ENCODE data around the gene ZNF575. TPM values are rescaled to one million over a fixed set of nuclear protein-coding genes. Genes with fewer than 3 reads are reported as not detected.

The ZNF575 gene
- total and polyA plus RNA-seq, 10 of the 15 experiments (the other 5 are each of a cell fraction or from before 2014, with no cell fraction given): 0.18 to 2.8 (median 0.75) TPM

GRCh38 chr19:43527860-43528622 lies 4.9 kb upstream of the ZNF575 start:
- SMC1A ChIA-PET (ENCODE audit: uncharacterized antibody, unreplicated experiment): interaction anchor here (0.6 to 1.6 kb wide), 6 partner anchors 9 to 81 kb away, joined by 3 to 9 read pairs (median 4); no protein-coding TSS in a partner anchor
- H3K9ac ChIP-seq (ENCODE audit: control insufficient read depth, insufficient read depth, low read length): no peak overlapping the region
- TF ChIP-seq CBX5 (IDR thresholded peaks at IDR 0.05; ENCODE audit: low read depth) (no peak), TCF12 (IDR thresholded peaks at IDR 0.05; ENCODE audit: low read depth, low read length) (no peak), CEBPZ (IDR thresholded peaks at IDR 0.05; ENCODE audit: low read depth, low read length) (no peak), MEF2B (IDR thresholded peaks at IDR 0.05; ENCODE audit: partially characterized antibody, poor library complexity, severe bottlenecking) (no peak)
- DNase-seq (ENCODE audit: low read depth, low spot score) (no peak), FAIRE-seq (no peak), ATAC-seq (no peak)
- no peak overlapping the region for H3K4me3 ChIP-seq
- in situ Hi-C loops (cut with MboI): no loop called here
- intact Hi-C loops (cut with micrococcal nuclease; ENCODE audit: unreplicated experiment): no loop called here
- no peaks in the 10 kb centered on the region for H4K20me1 ChIP-seq (ENCODE audit: control insufficient read depth, insufficient read depth)
- H3K36me3 ChIP-seq (ENCODE audit: control insufficient read depth in 2 of 2, insufficient read depth in 2 of 2, low read length in 1 of 2): no peaks in the 10 kb centered on the region
- peaks cover 12% of the 10 kb centered on the region for H3K79me2 ChIP-seq (ENCODE audit: control insufficient read depth, insufficient read depth, low read length)
- H3K27me3 ChIP-seq (replicated peaks in 1 of 2; ENCODE audit: control insufficient read depth in 2 of 2, insufficient read depth in 2 of 2, low read length in 1 of 2): no peaks in the 10 kb centered on the region
- CTCF ChIA-PET: interaction anchor here (0.7 to 4.8 kb wide), 6 partner anchors 8 to 124 kb away, joined by 3 to 37 read pairs (median 6); partner anchors contain the start of genes IRGQ and ZNF576
- H3K4me1 ChIP-seq (ENCODE audit: control insufficient read depth, insufficient read depth, low read length): peaks cover 11% of the 10 kb centered on the region
- RAD21 ChIA-PET (ENCODE audit: unreplicated experiment): interaction anchor here (0.6 to 3.5 kb wide), 9 partner anchors 8 to 257 kb away, joined by 3 to 23 read pairs (median 4); partner anchors contain the start of genes IRGQ and ZNF576
- POLR2A ChIA-PET: interaction anchor here (0.6 to 1.2 kb wide), 8 partner anchors 21 to 301 kb away, joined by 3 to 10 read pairs (median 5); partner anchors contain the start of gene PHLDB3
- no peak overlapping the region for H2AFZ ChIP-seq (ENCODE audit: control insufficient read depth, low read depth, low read length)
- H3K9me3 ChIP-seq (replicated peaks; ENCODE audit: control insufficient read depth, insufficient read depth, low read length): no peaks in the 10 kb centered on the region
- peak overlapping the region; percentile 28 for H3K4me2 ChIP-seq (ENCODE audit: control insufficient read depth, insufficient read depth)
- no peak overlapping the region for H3K27ac ChIP-seq (ENCODE audit: control insufficient read depth, insufficient read depth)
- BruUV-seq (replicated peaks): no TSS peak
- 80% methylated on average over 13 of the region's 13 CpGs for WGBS (ENCODE audit: insufficient coverage, insufficient replicate concordance, low lambda C conversion rate, missing lambda C conversion rate)

All from GM12878 (cell line).